Lung (tissue), 12 donors: Measurements from ENCODE around the gene FOXO1. TPM values are rescaled to one million over a fixed set of nuclear protein-coding genes. Genes with fewer than 3 reads are reported as not detected.

Experiments used
- ATAC-seq: fragments of 200-7000 bp; cut with Tn5 transposase; one replicate; pipeline ENCODE4 v1.9.1; 2020; ENCODE audit warnings: moderate number of reproducible peaks; ENCODE audit not compliant: insufficient read depth, low FRiP score
- DNase-seq, 3 donors: peaks; one replicate each; pipeline ENCODE4 v3.0.0-alpha.2; 2013 to 2017
- H3K27ac ChIP-seq, 2 donors: one replicate each; pipeline ENCODE4 v1.5.1; 2013; ENCODE audit warnings: mild to moderate bottlenecking in 2 of 2, moderate library complexity in 2 of 2, control low read depth in 1 of 2, inconsistent platforms in 1 of 2, low read depth in 1 of 2, low read length in 1 of 2
- H3K27me3 ChIP-seq, 3 donors: one replicate each; pipeline ENCODE4 v1.5.1; 2013; ENCODE audit warnings: low read length in 2 of 3; ENCODE audit not compliant: control insufficient read depth in 3 of 3, insufficient read depth in 3 of 3
- H3K36me3 ChIP-seq, 4 donors: one replicate each; pipeline ENCODE4 v1.5.1; 2013; ENCODE audit warnings: low read length in 4 of 4, mild to moderate bottlenecking in 1 of 4, moderate library complexity in 1 of 4; ENCODE audit not compliant: control insufficient read depth in 4 of 4, insufficient read depth in 4 of 4
- H3K4me1 ChIP-seq, 5 donors: one replicate each; pipeline ENCODE4 v1.5.1; 2013; ENCODE audit warnings: low read length in 5 of 5, mild to moderate bottlenecking in 2 of 5, moderate library complexity in 1 of 5; ENCODE audit not compliant: control insufficient read depth in 5 of 5, insufficient read depth in 5 of 5
- H3K4me3 ChIP-seq: one replicate; pipeline ENCODE4 v1.5.1; 2013; ENCODE audit warnings: mild to moderate bottlenecking, control low read depth, moderate library complexity
- H3K9ac ChIP-seq, 2 donors: one replicate each; pipeline ENCODE4 v1.5.1; 2013; ENCODE audit warnings: low read length in 2 of 2, control low read depth in 1 of 2; ENCODE audit not compliant: insufficient read depth in 1 of 2
- H3K9me3 ChIP-seq, 4 donors: one replicate each; pipeline ENCODE4 v1.5.1; 2013; ENCODE audit warnings: low read length in 3 of 4, mild to moderate bottlenecking in 1 of 4, moderate library complexity in 1 of 4; ENCODE audit not compliant: control insufficient read depth in 4 of 4, insufficient read depth in 3 of 4
- WGBS, 2 donors: extraction: QIAGEN DNeasy Blood & Tissue Kit; methylation state at CpG; one replicate each; pipeline ENCODE4 v1.1.7; 2013; 5-methylcytosine and 5-hydroxymethylcytosine counted together
- polyA plus RNA-seq, 2 donors: library from polyadenylated mRNA; stranded (reverse); fragments of 200-250 nt; gene quantifications; one replicate each; pipeline ENCODE4 v1.2.1, GENCODE V29; 2013
- total RNA-seq, 2 donors: library from RNA; depleted of rRNA in 1 of 2; stranded (reverse); fragments of >200 nt in 1 of 2; gene quantifications; one replicate each; pipeline ENCODE4 v1.2.1, GENCODE V29; 2014 to 2021
- TF ChIP-seq, protein P1 (sequence below): IDR thresholded peaks from 2 replicates; pipeline ENCODE4 v1.5.1; 2012; ENCODE audit warnings: mild to moderate bottlenecking; ENCODE audit errors: control extremely low read depth, extremely low read depth
- donor health status: control.
- donor health status: control.
- donor health status: Bipolar disorder and iron deficiency.
- donor health status: healthy.
- donor health status: DM: yes; HTN: yes; CAD: no.

Gene FOXO1
- total and polyA plus RNA-seq, 4 donors, result 4.1 to 37.1 (median 21.3) TPM

GRCh38 chr13:40653527-40654318, 12.7 kb downstream of the FOXO1 start:
- DNase-seq, result no peak
- no peaks in the 10 kb centered on the region for H3K9me3 ChIP-seq
- ATAC-seq, result no peak
- TF ChIP-seq, protein P1, sequence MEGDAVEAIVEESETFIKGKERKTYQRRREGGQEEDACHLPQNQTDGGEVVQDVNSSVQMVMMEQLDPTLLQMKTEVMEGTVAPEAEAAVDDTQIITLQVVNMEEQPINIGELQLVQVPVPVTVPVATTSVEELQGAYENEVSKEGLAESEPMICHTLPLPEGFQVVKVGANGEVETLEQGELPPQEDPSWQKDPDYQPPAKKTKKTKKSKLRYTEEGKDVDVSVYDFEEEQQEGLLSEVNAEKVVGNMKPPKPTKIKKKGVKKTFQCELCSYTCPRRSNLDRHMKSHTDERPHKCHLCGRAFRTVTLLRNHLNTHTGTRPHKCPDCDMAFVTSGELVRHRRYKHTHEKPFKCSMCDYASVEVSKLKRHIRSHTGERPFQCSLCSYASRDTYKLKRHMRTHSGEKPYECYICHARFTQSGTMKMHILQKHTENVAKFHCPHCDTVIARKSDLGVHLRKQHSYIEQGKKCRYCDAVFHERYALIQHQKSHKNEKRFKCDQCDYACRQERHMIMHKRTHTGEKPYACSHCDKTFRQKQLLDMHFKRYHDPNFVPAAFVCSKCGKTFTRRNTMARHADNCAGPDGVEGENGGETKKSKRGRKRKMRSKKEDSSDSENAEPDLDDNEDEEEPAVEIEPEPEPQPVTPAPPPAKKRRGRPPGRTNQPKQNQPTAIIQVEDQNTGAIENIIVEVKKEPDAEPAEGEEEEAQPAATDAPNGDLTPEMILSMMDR, result no peak
- H3K36me3 ChIP-seq, result no peaks in the 10 kb centered on the region
- WGBS, 2 donors, result 37 to 45% methylated on average over 3 of the region's 3 CpGs
- peaks cover 0 to 32% (median 5%) of the 10 kb centered on the region in 5 donors for H3K4me1 ChIP-seq
- H3K27ac ChIP-seq, result no peak overlapping the region
- no peak overlapping the region for H3K4me3 ChIP-seq
- no peak overlapping the region for H3K9ac ChIP-seq
- H3K27me3 ChIP-seq, result no peaks in the 10 kb centered on the region

DNA sequence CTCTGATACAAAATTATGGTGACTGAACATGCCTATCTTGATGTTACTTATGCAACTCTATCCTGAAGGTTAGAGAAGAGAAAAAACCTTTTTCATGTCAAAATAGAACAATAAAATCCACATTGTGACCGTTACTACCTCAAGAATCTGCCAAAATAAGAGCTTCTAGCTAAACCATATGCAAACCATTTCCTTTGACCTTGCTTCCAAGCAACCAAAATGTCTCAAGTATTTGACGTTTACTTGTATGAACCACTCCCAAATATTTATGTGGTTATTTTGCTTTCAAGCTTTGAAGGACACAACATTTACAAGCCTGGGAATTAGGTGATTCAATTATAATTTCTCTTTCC, 13.9 kb downstream of the FOXO1 start:
- no peak for DNase-seq
- TF ChIP-seq, protein P1, result no peak

DNA sequence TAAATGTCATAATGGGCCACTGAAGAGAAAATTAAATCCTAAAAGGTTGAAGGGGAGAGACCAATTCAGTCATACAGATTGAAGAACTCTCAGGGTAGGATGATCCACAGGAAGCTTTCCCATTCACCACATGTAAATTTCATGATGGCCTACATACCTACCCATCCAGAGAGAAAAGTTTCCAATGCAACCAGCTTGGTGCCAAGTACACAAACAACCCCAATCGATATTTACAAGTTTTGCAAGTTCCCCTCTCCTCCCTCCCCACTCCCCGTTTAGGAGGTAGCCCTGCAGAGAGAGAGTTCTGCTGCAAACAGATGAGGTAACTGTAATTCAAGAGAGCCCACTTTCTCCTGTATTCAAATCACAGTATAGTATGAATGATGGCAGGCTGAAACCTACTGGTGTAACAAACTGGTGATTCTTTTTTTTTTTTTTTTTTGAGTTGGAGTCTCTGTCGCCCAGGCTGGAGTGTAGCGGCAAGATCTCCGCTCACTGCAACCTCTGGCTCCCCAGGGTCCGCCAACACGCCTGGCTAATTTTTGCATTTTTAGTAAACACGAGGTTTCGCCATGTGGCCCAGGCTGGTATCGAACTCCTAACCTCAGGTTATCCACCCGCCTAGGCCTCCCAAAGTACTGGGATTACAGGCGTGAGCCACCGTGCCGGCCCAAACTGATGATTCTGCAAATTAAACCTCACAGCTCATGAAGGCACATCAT, 14.4 kb downstream of the FOXO1 start:
- H3K9ac ChIP-seq, result no peak overlapping the region
- no peak for ATAC-seq
- no peaks in the 10 kb centered on the region for H3K27me3 ChIP-seq
- peaks cover 0 to 28% (median 6%) of the 10 kb centered on the region in 5 donors for H3K4me1 ChIP-seq
- no peak for DNase-seq
- no peaks in the 10 kb centered on the region for H3K9me3 ChIP-seq
- WGBS, 2 donors, result 89 to 91% methylated on average over 14 of the region's 14 CpGs
- H3K4me3 ChIP-seq, result no peak overlapping the region
- H3K27ac ChIP-seq, result no peak overlapping the region
- H3K36me3 ChIP-seq, result no peaks in the 10 kb centered on the region
- TF ChIP-seq, protein P1, result no peak

More for the DNA sequence above, 13.9 kb downstream of the FOXO1 start:
- H3K4me3 ChIP-seq, result no peak overlapping the region
- peaks cover 0 to 31% (median 5%) of the 10 kb centered on the region in 5 donors for H3K4me1 ChIP-seq
- H3K9ac ChIP-seq, result no peak overlapping the region
- H3K9me3 ChIP-seq, result no peaks in the 10 kb centered on the region
- no peaks in the 10 kb centered on the region for H3K36me3 ChIP-seq
- no peaks in the 10 kb centered on the region for H3K27me3 ChIP-seq
- H3K27ac ChIP-seq, result no peak overlapping the region
- WGBS, 2 donors, result 47 to 55% methylated on average over 2 of the region's 2 CpGs
- no peak for ATAC-seq
